ENCODE results near the gene OR2T2.
"Not testable (repeated sequence)": the region's sequence is repeated elsewhere in the genome, so short reads cannot be mapped to it uniquely, and the experiment has no call there.

Gene OR2T2, protein sequence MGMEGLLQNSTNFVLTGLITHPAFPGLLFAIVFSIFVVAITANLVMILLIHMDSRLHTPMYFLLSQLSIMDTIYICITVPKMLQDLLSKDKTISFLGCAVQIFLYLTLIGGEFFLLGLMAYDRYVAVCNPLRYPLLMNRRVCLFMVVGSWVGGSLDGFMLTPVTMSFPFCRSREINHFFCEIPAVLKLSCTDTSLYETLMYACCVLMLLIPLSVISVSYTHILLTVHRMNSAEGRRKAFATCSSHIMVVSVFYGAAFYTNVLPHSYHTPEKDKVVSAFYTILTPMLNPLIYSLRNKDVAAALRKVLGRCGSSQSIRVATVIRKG

GRCh38 chr1:248445399-248445798 is at the start of gene OR2T2:
TSS of gene OR2T2 (plus strand) at chr1:248445637. CDS start at chr1:248452798, 7,161 bp downstream.
- DNase-seq (ENCODE audit: low read depth in 2 of 2), result not testable (repeated sequence)

- no peak for DNase-seq (ENCODE audit: low read depth in 2 of 2)
Measured at GRCh38 chr1:248402748-248403147, 42.7 kb upstream of the OR2T2 start, which contains the start of gene OR2T1. TSS of gene OR2T1 (plus strand) at chr1:248403048. CDS start at chr1:248406148, 3,100 bp downstream.

DNA sequence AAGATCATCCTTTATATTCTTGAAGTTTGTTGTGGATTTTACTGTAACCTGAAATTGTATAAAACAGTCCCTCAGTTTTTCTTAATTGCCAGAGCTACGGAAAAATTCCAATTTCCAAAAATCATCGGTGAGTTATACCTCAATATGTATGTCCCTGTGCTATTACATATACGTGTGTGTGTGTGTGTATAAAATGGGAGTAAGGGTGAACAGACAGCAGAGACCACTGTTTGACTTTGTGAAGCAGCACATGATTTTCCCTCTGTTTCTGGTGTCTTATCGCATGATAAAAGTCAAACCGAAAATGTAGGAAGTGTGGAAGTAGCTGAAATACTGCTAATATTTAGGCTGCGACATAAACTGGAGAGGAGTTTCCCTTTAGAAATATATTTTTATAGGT is 41.4 kb upstream of the OR2T2 start:
- no peak for DNase-seq (ENCODE audit: low read depth in 2 of 2)

GRCh38 chr1:248406721-248407692 is 38.4 kb upstream of the OR2T2 start:
- no peak for DNase-seq (ENCODE audit: low read depth in 2 of 2)

GRCh38 chr1:248416226-248416625 is 29.2 kb upstream of the OR2T2 start:
- no peak for DNase-seq (ENCODE audit: low read depth in 2 of 2)

DNA sequence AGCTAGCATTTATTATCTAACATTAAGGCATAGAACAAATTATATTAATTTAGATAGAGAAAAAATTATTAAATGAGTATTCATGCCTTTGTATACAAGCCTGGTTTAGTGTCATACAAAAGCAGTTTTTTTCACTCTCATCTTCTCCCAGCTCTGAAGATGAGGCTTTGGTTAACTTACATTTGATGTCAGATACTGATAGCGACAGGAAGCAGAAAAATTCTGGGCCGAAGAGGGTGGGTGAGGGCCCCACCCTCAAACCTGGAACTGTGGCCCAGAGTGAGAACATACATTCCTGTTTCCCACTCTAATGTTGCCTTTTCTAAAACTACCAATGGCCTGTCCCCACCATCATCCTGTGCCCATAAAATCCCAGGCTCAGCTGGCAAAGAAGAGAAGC is 27.6 kb upstream of the OR2T2 start:
- DNase-seq (ENCODE audit: low read depth in 2 of 2), result no peak

GRCh38 chr1:248421384-248421783 is 24.1 kb upstream of the OR2T2 start:
- no peak for DNase-seq (ENCODE audit: low read depth in 2 of 2)

- not testable (repeated sequence) for DNase-seq (ENCODE audit: low read depth in 2 of 2)
Measured at GRCh38 chr1:248427526-248428191, 17.8 kb upstream of the OR2T2 start.

- not testable (repeated sequence) for DNase-seq (ENCODE audit: low read depth in 2 of 2)
Measured at GRCh38 chr1:248428192-248428533, 17.3 kb upstream of the OR2T2 start.

- DNase-seq (ENCODE audit: low read depth in 2 of 2), result not testable (repeated sequence)
Measured at GRCh38 chr1:248431683-248432082, 13.8 kb upstream of the OR2T2 start.

DNA sequence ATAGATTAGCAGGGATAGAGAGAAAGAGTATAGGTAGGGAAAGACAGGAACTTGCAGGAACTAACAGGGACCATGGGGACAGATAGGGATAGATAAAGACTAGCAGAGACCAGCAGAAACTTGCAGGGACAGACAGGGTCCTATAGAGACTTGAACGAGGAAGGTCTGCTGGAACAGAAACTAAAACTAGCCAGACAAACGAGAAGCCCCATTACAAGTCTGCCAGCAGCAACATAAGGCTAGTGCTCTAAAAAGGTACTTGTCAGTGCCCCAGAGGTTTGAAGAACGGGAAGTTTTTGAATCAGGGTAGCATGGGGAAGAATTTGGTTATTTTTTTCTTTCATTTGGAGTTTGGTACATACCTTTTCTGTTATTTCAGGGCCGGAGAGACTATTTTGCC is 13.2 kb upstream of the OR2T2 start:
- not testable (repeated sequence) for DNase-seq (ENCODE audit: low read depth in 2 of 2)

- DNase-seq (ENCODE audit: low read depth in 2 of 2), result not testable (repeated sequence)
Measured at GRCh38 chr1:248433811-248434415, 11.5 kb upstream of the OR2T2 start.

GRCh38 chr1:248434913-248435312 is 10.5 kb upstream of the OR2T2 start:
- DNase-seq (ENCODE audit: low read depth in 2 of 2), result not testable (repeated sequence)

- not testable (repeated sequence) for DNase-seq (ENCODE audit: low read depth in 2 of 2)
Measured at GRCh38 chr1:248436303-248436702, 9.1 kb upstream of the OR2T2 start.

DNA sequence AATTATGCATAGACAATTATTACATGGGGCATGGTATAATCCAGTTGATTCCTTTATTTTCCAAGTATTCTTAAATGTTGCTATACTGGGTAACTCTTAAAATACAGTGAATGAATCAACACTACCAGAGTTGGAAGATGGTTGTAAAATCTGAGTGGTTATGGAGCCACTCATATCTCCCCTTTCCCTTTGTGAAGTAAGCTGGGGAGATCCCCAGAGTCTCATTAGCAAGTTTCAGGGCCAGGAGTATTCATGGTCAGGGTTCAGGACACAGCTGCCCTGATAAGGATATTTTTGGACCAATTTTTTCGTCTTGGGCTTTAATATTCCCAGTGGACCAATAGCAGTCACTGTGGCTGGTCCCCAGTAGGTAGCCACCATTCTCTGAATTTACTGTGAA is 6.8 kb upstream of the OR2T2 start:
- DNase-seq (ENCODE audit: low read depth in 2 of 2), result not testable (repeated sequence)

GRCh38 chr1:248439283-248439682 is 6.2 kb upstream of the OR2T2 start:
- DNase-seq (ENCODE audit: low read depth in 2 of 2), result not testable (repeated sequence)

- DNase-seq (ENCODE audit: low read depth in 2 of 2), result not testable (repeated sequence)
Measured at GRCh38 chr1:248442500-248443277, 2.7 kb upstream of the OR2T2 start.

GRCh38 chr1:248444603-248445002 is 834 bp upstream of the OR2T2 start:
- DNase-seq (ENCODE audit: low read depth in 2 of 2), result not testable (repeated sequence)

GRCh38 chr1:248448409-248449074 is 3.1 kb downstream of the OR2T2 start:
- DNase-seq (ENCODE audit: low read depth in 2 of 2), result not testable (repeated sequence)

DNA sequence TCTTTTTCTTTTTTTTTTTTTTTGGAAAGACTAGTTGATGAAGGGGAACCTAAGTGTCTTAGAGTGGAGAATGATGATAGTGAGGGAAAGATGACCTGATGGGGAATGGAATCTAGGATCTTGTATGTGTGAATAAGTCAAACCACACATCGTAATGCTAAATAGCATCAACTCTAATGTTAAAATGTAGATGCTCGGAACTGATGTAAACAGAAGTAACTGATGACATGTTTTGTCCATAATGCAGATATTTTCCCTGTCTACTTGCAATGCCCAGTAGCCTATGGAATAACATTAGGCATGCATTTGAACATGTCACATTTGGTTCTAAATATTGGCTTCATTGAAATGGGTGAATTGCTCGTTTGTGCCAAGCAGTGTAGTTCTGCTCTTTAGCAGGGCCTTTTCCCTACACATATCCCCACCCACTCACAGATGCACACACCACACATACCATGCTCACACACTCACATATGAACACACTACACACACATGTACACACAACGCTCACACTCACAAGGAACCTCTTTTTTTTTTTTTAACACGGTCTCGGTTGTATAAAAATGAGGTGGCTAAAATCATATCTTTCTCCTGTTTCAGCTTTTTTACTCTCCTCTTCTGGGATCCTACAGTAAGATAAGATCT is 4.5 kb downstream of the OR2T2 start:
- DNase-seq (ENCODE audit: low read depth in 2 of 2), result not testable (repeated sequence)

All from stimulated activated CD8-positive, alpha-beta memory T cell treated with anti-CD3 and anti-CD28 coated beads, Interleukin-15, amount 100 ng/mL, for 48 hours (primary cell).